MG63 (cell line): ENCODE data around the gene DTNB. TPM values are rescaled to one million over a fixed set of nuclear protein-coding genes. Genes with fewer than 3 reads are reported as not detected.
A peak's percentile ranks its signal among the peaks of the same experiment; 100 is the strongest.

Experiments
- DNase-seq: peaks from one replicate; pipeline ENCODE4 v3.0.0-alpha.2; 2020
- H3K27me3 ChIP-seq: fragments of 250-450 bp; sonication (Bioruptor Pico); 2 replicates; pipeline ENCODE4 v1.5.1; 2020; ENCODE audit warnings: mild to moderate bottlenecking, moderate library complexity
- H3K36me3 ChIP-seq: fragments of 250-450 bp; sonication (Bioruptor Pico); 2 replicates; pipeline ENCODE4 v1.5.1; 2020; ENCODE audit warnings: mild to moderate bottlenecking, moderate library complexity
- H3K4me3 ChIP-seq: fragments of 250-450 bp; sonication (Bioruptor Pico); 2 replicates; pipeline ENCODE4 v1.5.1; 2020; ENCODE audit warnings: mild to moderate bottlenecking, moderate library complexity
- H3K9me3 ChIP-seq: fragments of 250-450 bp; sonication (Bioruptor Pico); 2 replicates; pipeline ENCODE4 v1.5.1; 2020; ENCODE audit warnings: mild to moderate bottlenecking, moderate library complexity
- total RNA-seq: library from RNA; depleted of rRNA; stranded (reverse); fragments of >200 nt; shearing (Covaris generic); gene quantifications from 2 replicates; pipeline ENCODE4 v1.2.3, GENCODE V29; 2014; ENCODE audit warnings: low replicate concordance

The DTNB gene
- total RNA-seq, 1 experiment from 2014 or later = 8.2 TPM

DNA sequence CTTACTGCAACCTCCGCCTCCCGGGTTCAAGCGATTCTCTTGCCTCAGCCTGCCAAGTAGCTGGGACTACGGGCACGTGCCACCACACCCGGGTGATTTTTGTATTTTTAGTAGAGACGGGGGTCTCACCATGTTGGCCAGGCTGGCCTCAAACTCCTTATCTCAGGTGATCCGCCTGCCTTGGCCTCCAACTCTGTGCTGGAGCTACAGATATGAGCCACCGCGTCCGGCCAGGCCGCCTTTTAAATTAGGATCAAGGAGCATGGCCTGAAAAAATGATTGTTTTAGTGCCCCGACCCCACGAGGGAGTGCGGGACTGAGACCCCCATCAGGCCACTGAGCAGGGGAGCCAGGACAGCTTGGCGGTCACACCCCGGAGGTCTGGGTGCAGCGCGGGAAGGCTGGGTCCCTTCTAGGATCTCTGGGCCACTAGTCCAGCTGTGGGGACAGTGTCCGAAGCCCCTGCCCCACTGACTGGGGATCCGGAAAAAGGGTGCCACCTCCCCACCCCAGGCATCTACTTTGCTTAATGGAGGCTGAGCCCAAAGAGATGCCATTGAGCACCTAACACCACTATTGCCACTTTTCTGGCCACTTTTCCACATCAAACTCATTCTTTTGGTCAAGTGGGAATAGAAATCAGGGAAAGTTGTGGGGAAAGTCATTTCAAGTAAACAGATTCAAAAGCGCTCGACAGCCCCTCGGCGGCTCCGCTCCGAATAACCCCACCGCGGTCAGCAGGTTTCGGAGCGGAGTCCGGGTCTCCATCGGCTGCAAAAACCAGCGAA lies 311.9 kb downstream of the DTNB start:
- H3K36me3 ChIP-seq = no peaks in the 10 kb centered on the region
- no peaks in the 10 kb centered on the region for H3K27me3 ChIP-seq
- H3K9me3 ChIP-seq = no peaks in the 10 kb centered on the region
- H3K4me3 ChIP-seq = peak overlapping the region; percentile 12; the same call in 1 of the 2 replicates
- DNase-seq = no peak

DNA sequence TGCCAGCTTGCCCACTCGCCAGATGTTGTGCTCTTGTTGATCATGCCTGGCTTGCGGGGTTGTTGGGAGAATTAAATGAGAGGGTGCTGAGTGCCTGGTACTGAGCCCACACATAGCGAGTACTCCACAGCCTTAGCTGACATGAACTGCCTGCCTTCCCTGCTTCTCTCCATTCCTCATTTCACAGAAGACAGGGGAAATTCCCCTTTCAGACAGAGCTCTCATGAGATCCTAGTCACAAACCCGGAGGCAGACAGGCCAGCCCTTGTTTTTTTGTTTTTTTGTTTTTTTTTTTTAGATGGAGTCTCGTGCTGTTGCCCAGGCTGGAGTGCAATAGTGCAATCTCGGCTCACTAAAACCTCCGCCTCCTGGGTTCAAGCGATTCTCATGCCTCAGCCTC lies 314.5 kb downstream of the DTNB start:
- Histone ChIP-seq H3K4me3 (no peak overlapping the region), H3K27me3 (no peaks in the 10 kb centered on the region), H3K9me3 (no peaks in the 10 kb centered on the region), H3K36me3 (no peaks in the 10 kb centered on the region)
- DNase-seq = no peak

DNA sequence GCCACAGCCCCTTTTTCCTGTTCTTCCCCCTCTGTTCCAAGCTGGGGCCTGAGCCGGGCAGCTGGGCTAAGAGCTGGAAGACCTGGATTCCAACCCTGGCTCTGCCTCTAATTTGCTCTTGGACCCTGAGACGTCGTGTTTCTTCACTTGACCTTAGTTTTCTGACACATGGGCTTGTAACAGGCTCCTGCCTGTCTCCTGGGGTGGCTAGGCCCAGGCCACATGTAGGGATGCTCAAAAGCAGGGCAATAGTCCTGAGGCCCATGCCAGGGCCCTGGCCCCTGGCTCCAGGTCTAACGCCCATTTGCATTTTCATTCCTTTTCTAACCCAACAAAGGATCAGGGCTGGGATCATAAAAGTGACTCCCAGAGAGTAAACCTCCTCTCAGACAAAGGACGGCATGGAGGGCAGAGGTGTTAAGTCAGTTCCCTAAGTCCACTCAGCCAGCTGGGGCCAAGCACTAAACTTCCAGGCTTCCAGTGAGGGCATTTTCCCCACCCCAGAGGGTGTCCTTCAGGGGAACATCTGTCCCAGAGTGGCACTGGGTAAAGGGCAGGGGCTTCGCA lies 315.0 kb downstream of the DTNB start:
- no peaks in the 10 kb centered on the region for H3K36me3 ChIP-seq
- H3K4me3 ChIP-seq = no peak overlapping the region
- DNase-seq = no peak
- H3K27me3 ChIP-seq = no peaks in the 10 kb centered on the region
- H3K9me3 ChIP-seq = no peaks in the 10 kb centered on the region

DNA sequence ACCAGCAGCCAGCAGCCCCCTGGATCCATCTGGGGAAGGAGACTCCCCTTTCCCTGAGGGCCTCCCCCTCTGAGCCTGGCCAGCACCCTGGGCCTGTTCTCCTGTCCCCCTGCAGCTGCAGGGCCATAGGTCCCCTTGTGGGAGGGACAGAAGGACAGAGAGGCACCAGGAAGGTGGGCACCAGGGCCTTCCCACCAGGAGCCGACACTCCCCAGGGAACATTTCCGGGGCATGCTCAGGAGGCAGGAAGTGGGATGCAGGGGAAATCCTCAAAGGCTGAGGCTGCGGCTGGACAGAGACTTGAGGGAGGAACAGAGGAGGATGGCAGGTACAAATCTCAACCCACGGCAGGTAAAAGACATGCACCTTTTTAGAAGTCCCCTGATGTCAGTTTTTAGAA lies 317.3 kb downstream of the DTNB start:
- DNase-seq = no peak
- Histone ChIP-seq H3K9me3 (no peaks in the 10 kb centered on the region), H3K36me3 (no peaks in the 10 kb centered on the region), H3K27me3 (no peaks in the 10 kb centered on the region), H3K4me3 (no peak overlapping the region)

DNA sequence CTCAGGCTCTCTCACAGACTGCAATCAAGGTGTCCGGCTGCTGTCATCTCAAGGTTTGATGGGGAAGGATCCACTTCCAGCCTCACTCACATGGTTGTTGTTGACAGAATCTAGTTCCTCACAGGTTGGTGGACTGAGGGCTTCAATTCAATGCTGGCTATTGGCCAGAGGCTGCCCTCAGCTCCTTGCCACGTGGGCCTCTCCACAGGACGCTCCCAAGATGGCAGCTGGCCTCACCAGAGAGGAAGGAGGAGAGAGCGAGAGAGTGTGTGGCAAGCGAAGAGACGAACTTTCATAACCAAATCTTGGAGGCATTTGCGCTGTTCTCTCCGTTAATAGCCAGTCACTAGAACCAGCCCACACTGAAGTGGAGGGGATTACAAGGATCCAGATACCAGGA lies 318.1 kb downstream of the DTNB start:
- no peak for DNase-seq
- H3K9me3 ChIP-seq = no peaks in the 10 kb centered on the region
- H3K36me3 ChIP-seq = no peaks in the 10 kb centered on the region
- H3K4me3 ChIP-seq = no peak overlapping the region
- no peaks in the 10 kb centered on the region for H3K27me3 ChIP-seq

DNA sequence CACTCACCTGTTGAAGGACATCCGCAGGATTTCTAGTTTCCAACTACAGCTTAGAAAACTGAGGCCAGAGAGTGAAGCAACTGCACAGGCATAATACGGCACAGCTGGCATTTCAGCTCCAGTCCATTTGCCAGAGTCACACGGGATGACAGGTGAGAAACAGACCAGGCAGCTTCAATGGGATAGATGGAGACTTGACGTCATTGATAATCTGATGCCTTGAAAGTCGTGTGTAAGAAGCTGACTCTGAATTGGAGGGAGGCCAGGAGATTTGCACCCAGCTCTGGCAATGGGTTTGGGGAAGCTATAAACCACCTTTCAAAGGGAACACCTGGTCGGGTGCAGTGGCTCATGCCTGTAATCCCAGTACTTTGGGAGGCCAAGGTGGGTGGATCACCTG lies 319.3 kb downstream of the DTNB start:
- DNase-seq = no peak
- no peak overlapping the region for H3K4me3 ChIP-seq
- H3K36me3 ChIP-seq = no peaks in the 10 kb centered on the region
- H3K9me3 ChIP-seq = no peaks in the 10 kb centered on the region
- no peaks in the 10 kb centered on the region for H3K27me3 ChIP-seq

DNA sequence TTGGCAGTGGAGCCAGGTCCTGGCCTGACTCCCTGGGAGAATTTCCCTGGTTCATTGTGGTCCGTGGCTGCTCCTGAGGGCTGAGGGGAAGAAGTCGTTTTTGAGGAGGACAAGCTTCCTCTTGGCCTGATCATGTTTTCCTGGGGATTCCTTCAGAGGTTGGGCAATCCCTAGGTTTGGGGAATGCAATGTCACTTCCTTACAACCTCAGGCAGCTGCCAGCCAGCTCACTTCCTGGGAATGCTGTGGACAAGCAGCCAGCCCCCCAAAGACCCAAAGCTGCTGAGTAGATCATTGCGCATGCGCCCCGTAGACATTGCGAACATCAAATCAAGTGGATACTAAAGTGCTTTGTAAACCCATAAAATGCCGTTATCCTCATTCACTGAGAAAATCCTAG lies 324.0 kb downstream of the DTNB start:
- H3K9me3 ChIP-seq = no peaks in the 10 kb centered on the region
- peak; percentile 39 for DNase-seq
- no peak overlapping the region for H3K4me3 ChIP-seq
- no peaks in the 10 kb centered on the region for H3K27me3 ChIP-seq
- no peaks in the 10 kb centered on the region for H3K36me3 ChIP-seq

DNA sequence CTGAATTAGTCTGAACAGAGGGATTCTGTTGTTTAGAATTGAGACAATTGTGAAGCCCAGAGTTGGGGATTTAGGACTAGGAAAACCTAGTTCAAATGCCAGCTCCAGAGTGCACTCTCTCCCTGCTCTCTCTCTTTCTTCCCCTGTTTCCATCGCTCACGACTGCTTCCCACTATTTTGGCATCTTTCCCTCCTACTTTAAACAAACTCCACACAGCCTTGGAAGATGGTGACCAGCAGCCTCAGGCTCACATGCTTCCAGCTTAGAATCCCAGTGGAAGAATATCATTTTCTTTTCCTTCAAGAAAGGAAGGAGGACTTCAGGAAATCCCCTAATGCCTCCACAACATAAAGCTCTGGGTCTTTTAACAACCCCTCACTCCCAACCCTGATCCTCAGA lies 325.5 kb downstream of the DTNB start:
- H3K27me3 ChIP-seq = no peaks in the 10 kb centered on the region
- H3K36me3 ChIP-seq = no peaks in the 10 kb centered on the region
- no peaks in the 10 kb centered on the region for H3K9me3 ChIP-seq
- no peak overlapping the region for H3K4me3 ChIP-seq
- DNase-seq = no peak

DNA sequence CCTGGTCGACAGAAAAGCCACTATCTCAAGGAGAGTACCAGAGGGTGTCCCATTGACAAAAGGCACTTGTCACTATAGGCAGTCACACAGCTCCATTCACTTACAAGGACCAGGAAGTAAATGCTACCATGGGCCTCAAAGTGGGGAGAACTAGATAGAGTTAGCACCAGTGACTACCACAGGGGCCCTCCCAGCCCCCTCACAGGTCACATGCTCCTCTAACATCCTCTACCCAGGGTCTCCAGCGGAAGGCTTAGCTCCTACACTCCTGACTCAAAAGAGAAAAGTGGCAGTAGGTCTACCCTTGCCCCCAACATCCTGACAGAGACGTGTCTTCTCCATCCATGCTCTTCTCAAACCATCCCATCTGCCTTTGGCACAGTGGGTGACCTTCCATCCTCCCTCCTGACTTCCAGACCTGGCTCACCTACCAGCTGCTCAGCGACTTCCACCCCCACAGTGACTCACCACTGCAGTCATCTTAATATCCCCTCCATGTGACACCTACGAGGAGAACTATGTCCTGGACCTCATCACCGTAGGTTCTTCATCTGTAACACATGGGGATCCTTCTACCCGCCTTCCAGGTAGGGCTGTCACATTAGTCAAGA lies 326.1 kb downstream of the DTNB start:
- peak; percentile 45 for DNase-seq
- H3K9me3 ChIP-seq = no peaks in the 10 kb centered on the region
- no peak overlapping the region for H3K4me3 ChIP-seq
- H3K27me3 ChIP-seq = no peaks in the 10 kb centered on the region
- no peaks in the 10 kb centered on the region for H3K36me3 ChIP-seq

DNA sequence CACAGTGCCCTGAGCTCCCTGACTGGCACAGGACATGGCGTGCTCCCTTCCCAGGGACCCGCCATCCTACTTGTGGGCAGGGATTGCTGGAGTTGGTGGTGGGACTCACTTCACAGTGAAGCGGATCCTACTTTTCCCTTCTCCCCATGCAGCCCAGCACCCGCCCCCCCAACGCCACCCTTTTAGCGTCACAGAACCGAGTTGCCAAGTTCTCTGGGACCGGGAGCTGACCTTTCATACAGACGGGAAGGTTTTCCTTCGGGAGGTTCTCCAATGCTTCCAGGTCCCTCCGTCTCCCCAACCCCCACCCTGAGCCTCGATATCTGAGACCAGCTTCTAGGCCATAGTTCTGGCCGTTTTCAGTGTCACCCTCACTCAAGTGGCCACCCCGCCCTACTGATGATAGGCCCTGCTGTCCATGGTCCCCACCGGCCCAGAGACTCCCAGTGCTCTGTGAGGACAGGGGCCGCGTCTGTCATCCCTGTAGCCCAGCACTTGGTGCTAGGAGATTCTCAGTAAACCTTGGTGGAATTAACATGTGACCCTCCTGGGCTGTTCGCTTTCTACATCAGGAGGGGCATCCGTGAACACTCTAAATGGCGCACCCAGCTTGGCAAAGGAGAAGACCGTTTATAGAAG lies 330.1 kb downstream of the DTNB start:
- H3K4me3 ChIP-seq = no peak overlapping the region
- no peaks in the 10 kb centered on the region for H3K36me3 ChIP-seq
- H3K27me3 ChIP-seq = no peaks in the 10 kb centered on the region
- no peak for DNase-seq
- no peaks in the 10 kb centered on the region for H3K9me3 ChIP-seq

DNA sequence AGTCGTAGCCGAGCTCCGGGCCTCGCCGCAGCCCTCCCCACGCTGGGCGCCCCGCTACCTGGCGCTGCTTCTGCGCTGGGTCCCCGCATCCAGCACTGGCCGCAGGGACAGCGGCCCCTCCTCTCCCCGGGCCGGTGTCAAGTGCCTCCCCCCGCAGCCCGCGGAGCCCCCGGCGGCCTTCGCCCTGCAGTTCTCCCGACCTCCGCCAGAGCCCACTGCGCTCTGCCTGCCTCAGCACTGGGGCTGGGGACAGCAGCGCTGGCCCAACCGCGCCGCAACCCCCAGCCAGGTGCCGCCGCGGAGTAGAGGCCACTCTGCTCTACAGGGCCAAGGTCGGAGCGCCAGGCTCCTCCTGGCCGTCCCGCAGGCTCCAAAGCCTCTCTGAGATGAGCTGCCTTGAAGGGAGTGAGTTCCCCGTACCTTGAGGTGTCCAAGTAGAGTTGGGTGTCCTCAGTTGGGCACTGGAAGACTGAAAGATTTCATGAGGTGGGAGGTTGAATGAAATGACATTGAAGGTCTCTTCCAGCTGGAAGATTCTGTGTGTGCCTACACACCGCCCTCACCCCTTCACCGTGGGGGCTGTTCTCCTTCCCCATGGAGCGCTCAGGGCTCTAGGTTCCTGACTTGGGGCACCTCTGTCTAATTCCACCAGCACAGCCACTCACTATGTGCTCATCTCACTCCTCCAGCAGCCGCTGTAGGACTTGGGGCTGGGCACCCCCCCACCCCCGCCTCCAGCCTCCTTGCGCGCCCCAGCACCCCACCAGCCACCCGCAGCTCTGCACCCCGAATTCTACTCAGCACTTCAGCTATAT lies 330.8 kb downstream of the DTNB start:
- H3K4me3 ChIP-seq = peak overlapping the region; percentile 54
- no peaks in the 10 kb centered on the region for H3K36me3 ChIP-seq
- peak; percentile 82 for DNase-seq
- no peaks in the 10 kb centered on the region for H3K9me3 ChIP-seq
- H3K27me3 ChIP-seq = no peaks in the 10 kb centered on the region

DNA sequence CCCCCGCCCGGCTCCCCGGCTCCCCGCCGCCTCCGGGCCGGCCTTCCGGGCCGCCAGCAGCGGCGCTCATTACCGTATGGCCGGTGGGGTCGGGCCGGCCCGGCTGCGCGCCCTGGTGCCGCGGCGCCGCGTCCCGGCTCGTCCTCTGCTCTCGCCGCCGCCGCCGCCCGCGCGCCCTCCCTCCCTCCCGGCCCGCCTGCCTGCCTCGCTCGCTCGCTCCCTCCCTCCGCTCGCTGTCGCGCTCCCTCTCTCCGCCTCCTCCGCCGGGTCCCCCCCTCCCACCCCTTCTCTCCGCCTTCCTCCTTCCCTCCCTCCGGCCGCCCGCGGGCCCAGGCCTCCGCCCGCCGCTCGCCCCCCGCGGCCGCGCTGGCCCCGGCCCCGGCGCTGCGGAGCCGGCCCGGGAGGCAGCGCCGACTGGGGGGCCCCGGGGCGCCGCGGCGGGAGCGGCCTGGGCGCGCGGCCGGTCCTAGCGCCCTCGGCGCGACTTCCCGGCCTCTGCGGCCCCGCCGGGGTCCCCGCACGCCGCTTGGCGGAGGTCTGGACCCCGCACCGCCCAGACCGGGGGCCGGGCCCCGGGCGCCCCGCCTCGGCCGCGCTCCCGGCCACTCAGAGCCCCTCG lies 331.5 kb downstream of the DTNB start, which contains the start of gene DNMT3A:
DNMT3A (minus strand) TSS at position 173 of the 619 bp plus-strand sequence. CDS start 27,941 bp downstream, outside the sequence.
- H3K36me3 ChIP-seq = no peaks in the 10 kb centered on the region
- no peaks in the 10 kb centered on the region for H3K9me3 ChIP-seq
- H3K4me3 ChIP-seq = peak within 1 kb of the TSS; percentile 54
- peak; percentile 73 for DNase-seq
- H3K27me3 ChIP-seq = no peaks in the 10 kb centered on the region

DNA sequence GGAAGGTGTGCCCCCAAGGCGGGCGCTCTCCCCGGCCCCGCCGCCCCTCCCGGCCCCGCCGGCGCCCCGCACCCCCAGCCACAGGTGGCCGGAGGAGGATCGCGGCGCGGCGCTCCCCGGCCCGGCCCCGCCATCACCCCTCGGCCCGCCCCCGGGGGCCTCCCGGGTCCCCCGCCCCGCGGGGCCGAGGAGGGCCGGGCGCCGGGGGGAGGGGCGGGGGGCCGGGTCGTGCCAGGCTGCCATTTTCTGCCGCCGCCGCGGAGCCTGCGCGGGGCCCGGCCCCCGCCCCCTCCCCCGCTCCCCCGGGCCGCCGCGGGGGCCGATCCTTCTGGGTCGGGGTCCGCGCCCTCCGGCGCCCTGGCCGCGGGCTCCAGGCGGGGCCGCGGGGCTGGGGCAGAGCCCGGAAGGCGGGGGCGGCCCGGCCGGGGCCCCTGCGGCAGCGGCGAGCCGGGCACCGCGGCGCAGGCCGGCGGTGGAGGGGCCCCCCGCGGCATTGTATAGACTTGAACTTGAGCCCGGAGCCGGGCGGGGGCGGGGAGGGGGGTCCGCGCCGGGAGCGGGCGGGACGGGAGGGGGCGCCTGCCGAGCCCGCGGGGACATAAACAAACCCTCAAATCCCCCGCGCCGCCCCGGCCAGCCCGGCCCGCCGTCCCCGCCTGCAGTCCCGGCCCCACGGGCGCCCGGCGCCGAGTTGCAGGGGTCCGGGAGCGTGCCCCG lies 332.2 kb downstream of the DTNB start:
- Histone ChIP-seq H3K9me3 (no peaks in the 10 kb centered on the region), H3K27me3 (no peaks in the 10 kb centered on the region), H3K4me3 (no peak overlapping the region; the same call in 1 of the 2 replicates), H3K36me3 (no peaks in the 10 kb centered on the region)
- DNase-seq = peak; percentile 35

DNA sequence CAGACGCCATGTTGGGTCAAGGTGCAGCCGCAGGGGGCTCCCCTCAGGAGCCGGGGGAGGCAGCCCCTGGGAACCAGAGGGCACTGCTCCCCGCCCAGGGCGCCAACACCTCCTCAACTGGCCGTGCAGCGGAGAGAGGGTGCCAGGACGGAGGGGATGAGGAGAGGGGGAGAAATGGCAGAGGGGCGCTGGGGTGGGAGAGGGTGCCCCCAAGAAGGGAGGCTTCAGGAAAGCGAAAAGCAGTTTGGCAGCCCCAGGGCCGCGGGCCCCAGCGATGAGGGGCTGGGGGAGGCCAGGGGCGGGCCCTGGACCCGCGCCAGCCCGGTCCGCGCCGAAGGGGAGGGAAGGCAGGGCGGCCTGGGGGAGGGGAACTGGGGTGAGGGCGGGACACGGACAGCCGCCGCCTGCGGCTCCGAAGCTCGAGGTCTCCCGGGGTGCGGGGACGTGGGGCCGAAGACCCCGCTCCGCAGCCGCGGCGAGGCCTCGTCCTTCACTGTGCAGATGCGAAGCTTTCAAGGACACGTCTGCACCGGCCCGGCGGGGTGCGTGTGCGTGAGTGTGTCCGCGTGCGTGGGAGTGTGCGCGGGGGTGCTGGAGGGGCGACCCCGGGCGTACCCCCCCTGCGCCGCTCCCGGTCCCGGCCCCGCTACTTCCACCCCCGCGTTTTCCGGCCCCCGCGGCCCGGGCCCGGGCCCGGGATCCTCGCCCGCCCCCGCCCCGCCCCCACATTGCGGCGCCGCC lies 333.0 kb downstream of the DTNB start:
- Histone ChIP-seq H3K4me3 (peak overlapping the region; percentile 39), H3K36me3 (no peaks in the 10 kb centered on the region), H3K27me3 (no peaks in the 10 kb centered on the region), H3K9me3 (no peaks in the 10 kb centered on the region)
- no peak for DNase-seq

DNA sequence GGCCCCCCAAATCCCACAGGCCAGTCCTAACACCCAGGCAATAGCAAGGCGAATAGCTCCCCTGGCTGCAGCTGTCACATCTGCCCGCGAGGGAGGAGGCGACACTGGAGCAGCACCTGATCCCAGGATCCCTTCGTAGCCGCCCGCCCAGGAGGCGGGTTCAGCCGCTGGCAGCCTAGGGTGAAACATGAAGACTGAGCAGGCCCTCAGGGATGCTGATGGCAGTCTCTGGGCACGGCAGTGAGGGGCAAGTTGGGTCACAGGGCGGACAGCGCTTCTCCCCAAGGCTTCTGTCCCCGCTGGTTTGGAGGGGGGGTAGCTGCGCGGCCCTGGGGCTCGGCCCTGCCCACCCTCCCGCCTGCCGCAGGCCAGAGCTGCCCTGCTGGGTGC lies 333.6 kb downstream of the DTNB start:
- H3K36me3 ChIP-seq = no peaks in the 10 kb centered on the region

More for the DNA sequence above, 333.6 kb downstream of the DTNB start:
- no peak for DNase-seq
- Histone ChIP-seq H3K4me3 (no peak overlapping the region), H3K27me3 (no peaks in the 10 kb centered on the region), H3K9me3 (no peaks in the 10 kb centered on the region)
